HG02642 (cell line): Measurements from ENCODE around the gene ZDHHC17.
"Not testable (repeated sequence)": the region's sequence is repeated elsewhere in the genome, so short reads cannot be mapped to it uniquely, and the experiment has no call there.

Experiments used
- ATAC-seq: cut with Tn5 transposase; IDR thresholded peaks from one replicate; pipeline ENCODE4 v1.9.1; 2021; ENCODE audit warnings: mild to moderate bottlenecking; ENCODE audit not compliant: unreplicated experiment, poor library complexity

The ZDHHC17 gene

GRCh38 chr12:76763746-76764675 lies at the start of gene ZDHHC17:
TSS of gene ZDHHC17 (plus strand) at chr12:76764115. CDS start at chr12:76764237, 122 bp downstream.
- peak; percentile 94 for ATAC-seq

DNA sequence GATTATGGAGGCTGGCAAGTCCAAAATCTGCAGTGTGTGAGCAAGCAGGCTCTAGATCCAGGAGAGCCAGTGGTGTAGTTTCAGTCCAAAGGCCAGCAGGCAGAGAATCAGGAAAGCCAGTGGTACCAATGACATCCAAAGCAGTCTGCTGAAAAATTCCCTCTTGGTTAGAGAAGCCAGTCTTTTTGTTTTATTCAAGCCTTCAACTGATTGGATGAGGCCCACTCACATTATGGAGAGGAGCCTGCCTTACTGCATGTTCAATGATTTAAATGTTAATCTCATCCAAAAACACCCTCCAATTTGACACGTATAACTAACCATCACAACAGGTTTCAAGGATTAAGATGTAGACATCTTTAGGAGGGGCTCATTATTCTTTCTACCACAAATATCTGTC lies 49.5 kb upstream of the ZDHHC17 start:
- ATAC-seq, result no peak

- ATAC-seq, result no peak
Measured at GRCh38 chr12:76714861-76715260, 49.1 kb upstream of the ZDHHC17 start.

DNA sequence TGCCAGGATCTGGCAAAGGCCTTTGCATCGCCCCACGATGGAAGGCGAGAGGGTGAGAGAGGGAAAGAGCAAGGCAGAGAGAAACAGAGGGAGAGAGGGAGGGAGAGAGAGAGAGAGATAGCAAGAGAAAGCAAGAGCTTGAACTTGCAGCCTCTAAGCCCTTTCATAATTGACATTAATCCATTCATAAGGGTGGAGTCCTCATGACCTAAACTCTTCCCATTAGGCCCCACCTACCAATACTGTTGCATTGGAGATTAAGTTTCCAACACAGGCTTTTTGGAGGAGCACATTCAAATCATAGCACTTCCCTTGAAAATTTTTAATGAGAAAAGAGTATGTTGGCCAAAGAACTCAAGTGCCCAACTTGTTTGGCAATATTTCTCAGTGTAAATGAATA lies 48.6 kb upstream of the ZDHHC17 start:
- ATAC-seq, result no peak

DNA sequence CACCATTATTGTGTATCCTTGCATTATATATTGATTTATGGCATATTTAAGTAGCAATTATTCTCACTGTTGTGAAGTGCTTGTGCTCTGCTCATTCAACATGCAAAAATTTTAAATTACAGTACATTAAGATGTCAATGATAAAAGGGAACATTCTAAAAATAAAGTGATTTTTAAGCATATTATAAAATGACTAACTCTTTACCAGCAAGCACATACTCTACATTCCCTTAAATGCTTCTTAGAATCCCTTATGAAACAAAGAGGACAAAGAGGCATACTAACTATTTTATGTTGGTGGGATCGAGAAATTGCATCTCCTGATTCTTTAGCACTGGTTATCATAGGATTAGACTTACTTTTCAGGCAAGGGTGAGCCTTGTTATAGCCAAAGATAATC lies 46.6 kb upstream of the ZDHHC17 start:
- no peak for ATAC-seq

GRCh38 chr12:76719171-76720041 lies 44.5 kb upstream of the ZDHHC17 start:
- no peak for ATAC-seq

- no peak for ATAC-seq
Measured at GRCh38 chr12:76720068-76720467, 43.8 kb upstream of the ZDHHC17 start.

DNA sequence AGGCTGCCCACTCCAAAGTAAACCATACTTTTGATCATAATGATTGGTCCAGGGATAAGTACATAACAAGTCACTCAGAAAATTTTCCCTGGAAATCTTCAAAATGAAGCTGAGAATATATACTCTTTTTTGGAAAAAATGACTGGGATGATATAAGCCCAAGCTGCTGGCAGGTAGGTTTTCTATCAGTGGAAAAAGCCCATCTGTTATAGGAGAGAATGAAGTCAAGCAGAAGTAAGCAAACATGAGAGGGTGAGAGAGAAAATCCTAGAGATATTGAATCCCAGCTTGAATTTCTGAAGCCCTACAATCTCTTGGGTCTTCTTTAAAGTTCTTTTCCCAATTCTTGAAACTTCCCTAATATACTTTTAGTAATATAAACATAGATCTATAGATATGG lies 37.3 kb upstream of the ZDHHC17 start:
- no peak for ATAC-seq

GRCh38 chr12:76732188-76732587 lies 31.7 kb upstream of the ZDHHC17 start:
- ATAC-seq, result not testable (repeated sequence)

GRCh38 chr12:76737689-76738088 lies 26.2 kb upstream of the ZDHHC17 start:
- not testable (repeated sequence) for ATAC-seq

GRCh38 chr12:76738824-76739579 lies 24.9 kb upstream of the ZDHHC17 start:
- ATAC-seq, result no peak

DNA sequence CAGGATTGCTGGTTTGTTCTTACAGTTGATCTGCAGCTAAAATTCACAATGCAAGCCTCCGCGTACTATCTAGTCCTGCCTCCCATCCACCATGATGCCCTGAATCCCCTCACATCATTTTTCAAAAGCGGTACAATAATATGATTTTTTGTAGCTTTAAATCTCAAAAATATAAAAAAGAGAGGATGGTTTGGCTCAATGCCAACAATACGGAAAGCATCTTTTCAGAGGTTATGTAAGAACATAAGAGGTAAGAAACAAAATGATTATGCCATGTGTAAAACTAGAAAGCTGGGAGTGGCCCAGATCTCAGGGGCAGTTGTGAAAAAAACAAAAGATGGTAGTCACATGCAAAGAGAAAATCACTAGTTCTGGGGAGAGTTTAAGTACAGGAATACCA lies 24.0 kb upstream of the ZDHHC17 start:
- no peak for ATAC-seq

DNA sequence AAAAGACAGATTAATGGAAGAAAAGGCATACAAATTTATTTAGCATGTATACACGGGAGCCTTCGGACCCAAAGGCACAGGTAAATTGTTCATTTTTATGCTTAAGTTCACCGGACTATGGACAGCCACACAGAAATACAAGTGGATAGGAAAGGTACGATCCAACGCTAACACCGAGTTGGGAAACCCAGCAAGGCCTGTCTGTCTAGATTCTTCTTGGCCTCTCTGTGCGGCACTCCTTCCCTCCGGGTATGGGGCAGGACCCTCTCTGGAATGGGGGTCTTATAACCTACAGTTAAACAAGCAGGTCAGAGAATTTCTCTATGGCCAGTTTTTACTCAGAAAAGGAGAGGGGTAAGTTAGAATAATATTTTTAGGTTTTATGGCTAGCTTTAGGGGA lies 23.4 kb upstream of the ZDHHC17 start:
- ATAC-seq, result no peak

- ATAC-seq, result no peak
Measured at GRCh38 chr12:76745343-76745742, 18.6 kb upstream of the ZDHHC17 start.

- ATAC-seq, result no peak
Measured at GRCh38 chr12:76746516-76746915, 17.4 kb upstream of the ZDHHC17 start.

GRCh38 chr12:76747245-76747644 lies 16.7 kb upstream of the ZDHHC17 start:
- ATAC-seq, result no peak

DNA sequence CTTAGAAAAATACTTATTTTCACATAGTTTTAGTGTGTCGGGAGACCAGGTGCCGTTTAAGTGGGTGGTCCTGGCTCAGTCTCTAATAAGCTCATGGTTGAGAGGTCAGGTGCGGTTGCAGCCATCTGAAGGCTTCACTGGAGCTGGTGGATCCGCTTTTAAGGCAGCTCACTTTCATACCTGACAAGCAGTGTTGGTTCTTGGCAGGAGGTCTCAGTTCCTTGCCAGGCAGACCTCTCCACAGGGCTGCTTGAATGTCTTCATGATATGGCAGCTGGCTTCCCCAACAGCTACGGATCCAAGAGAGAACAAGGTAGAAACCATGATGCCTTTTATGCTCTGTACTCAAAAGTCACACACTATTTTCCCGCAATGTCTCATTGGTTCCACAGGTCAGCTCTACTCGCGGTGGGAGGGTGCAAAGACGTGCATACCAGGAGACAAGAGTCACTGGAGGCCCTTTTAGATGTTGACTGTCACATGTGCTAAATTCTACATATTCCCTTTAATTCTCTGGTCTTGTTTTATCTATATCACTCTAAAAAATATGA lies 8.0 kb upstream of the ZDHHC17 start:
- ATAC-seq, result no peak

DNA sequence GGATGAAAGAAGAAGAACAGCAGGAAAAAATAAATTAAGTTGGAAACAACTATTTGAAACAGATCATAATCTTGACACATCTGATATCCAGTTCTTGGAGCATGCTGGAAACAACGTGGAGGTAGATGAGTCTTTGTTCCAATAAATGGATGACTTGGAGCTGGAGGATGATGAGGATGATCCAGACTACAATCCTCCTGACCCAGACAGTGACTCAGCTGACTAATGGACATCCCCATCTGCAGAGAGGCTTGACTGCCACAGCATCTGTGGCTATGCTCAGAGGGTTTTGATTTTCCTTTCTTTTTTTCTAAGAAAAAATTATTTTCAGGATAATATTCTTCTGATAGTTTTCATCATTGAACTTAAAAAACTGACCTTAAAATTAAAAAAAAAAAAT lies 6.2 kb upstream of the ZDHHC17 start:
- ATAC-seq, result no peak

- ATAC-seq, result no peak
Measured at GRCh38 chr12:76762601-76762980, 1.3 kb upstream of the ZDHHC17 start.

GRCh38 chr12:76764856-76765255 lies 941 bp downstream of the ZDHHC17 start:
- no peak for ATAC-seq
